ENCODE measurements around the gene GRB10.

GRCh38 chr7:50662041-50662694 is 120.5 kb downstream of the GRB10 start:
- TF ChIP-seq CTCF (IDR thresholded peaks at IDR 0.05; ENCODE audit: extremely low read depth in 1 of 2, insufficient read depth in 1 of 2, low read depth in 1 of 2, low read length in 2 of 2) (no peak), MAX (IDR thresholded peaks at IDR 0.05; ENCODE audit: insufficient read depth, insufficient read length) (no peak), EZH2 (IDR thresholded peaks at IDR 0.05; ENCODE audit: borderline replicate concordance, low read depth, low read length, severe bottlenecking) (no peak)

All from endothelial cell of umbilical vein (primary cell).